ENCODE measurements around the gene TMEM187. TPM values are rescaled to one million over a fixed set of nuclear protein-coding genes. Genes with fewer than 3 reads are reported as not detected.

Gene TMEM187
- polyA plus RNA-seq, 1 experiment: 3.2 TPM

DNA sequence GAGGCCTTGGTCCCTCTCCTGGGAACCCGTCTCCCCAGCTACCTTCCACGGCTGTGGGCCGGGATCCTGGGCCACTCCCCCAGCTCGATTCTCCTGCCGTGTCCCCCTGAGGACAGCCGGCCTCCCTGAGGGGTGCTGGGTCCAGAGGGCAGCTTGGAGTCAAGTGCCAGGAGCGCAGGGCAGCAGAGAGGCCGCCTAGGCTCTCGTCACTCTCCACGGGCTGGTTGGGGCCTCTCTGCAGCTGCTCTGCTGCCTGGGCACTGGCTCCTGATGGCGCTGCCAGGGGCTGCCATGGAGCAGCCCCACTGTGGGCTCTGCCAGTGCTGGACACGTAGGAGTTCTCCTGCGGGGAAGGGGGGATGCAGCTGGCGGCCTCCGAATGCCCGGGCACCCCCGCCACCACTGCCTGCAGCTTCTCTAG is 40.5 kb downstream of the TMEM187 start:
- no peak overlapping the region for H3K27ac ChIP-seq (ENCODE audit: low read depth, low read length)
- ChIA-PET POLR2A (interaction anchor here (1.0 to 1.2 kb wide), 2 partner anchors 28 to 358 kb away, joined by 3 read pairs; no protein-coding TSS in a partner anchor), CTCF (interaction anchor here (1.0 to 1.9 kb wide), 6 partner anchors 9 to 58 kb away, joined by 3 to 10 read pairs (median 6); partner anchors contain the start of gene HCFC1)
- DNase-seq (ENCODE audit: low read depth, low spot score): no peak
- no peaks in the 10 kb centered on the region for H3K9me3 ChIP-seq (ENCODE audit: control insufficient read depth, insufficient read depth, low read length)
- no peak overlapping the region for H3K4me3 ChIP-seq (ENCODE audit: low read depth, low read length)
- H3K27me3 ChIP-seq (ENCODE audit: control insufficient read depth, insufficient read depth, low read length): no peaks in the 10 kb centered on the region
- TF ChIP-seq, protein P1, sequence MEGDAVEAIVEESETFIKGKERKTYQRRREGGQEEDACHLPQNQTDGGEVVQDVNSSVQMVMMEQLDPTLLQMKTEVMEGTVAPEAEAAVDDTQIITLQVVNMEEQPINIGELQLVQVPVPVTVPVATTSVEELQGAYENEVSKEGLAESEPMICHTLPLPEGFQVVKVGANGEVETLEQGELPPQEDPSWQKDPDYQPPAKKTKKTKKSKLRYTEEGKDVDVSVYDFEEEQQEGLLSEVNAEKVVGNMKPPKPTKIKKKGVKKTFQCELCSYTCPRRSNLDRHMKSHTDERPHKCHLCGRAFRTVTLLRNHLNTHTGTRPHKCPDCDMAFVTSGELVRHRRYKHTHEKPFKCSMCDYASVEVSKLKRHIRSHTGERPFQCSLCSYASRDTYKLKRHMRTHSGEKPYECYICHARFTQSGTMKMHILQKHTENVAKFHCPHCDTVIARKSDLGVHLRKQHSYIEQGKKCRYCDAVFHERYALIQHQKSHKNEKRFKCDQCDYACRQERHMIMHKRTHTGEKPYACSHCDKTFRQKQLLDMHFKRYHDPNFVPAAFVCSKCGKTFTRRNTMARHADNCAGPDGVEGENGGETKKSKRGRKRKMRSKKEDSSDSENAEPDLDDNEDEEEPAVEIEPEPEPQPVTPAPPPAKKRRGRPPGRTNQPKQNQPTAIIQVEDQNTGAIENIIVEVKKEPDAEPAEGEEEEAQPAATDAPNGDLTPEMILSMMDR (IDR thresholded peaks at IDR 0.05; ENCODE audit: low read depth, low read length): no peak

DNA sequence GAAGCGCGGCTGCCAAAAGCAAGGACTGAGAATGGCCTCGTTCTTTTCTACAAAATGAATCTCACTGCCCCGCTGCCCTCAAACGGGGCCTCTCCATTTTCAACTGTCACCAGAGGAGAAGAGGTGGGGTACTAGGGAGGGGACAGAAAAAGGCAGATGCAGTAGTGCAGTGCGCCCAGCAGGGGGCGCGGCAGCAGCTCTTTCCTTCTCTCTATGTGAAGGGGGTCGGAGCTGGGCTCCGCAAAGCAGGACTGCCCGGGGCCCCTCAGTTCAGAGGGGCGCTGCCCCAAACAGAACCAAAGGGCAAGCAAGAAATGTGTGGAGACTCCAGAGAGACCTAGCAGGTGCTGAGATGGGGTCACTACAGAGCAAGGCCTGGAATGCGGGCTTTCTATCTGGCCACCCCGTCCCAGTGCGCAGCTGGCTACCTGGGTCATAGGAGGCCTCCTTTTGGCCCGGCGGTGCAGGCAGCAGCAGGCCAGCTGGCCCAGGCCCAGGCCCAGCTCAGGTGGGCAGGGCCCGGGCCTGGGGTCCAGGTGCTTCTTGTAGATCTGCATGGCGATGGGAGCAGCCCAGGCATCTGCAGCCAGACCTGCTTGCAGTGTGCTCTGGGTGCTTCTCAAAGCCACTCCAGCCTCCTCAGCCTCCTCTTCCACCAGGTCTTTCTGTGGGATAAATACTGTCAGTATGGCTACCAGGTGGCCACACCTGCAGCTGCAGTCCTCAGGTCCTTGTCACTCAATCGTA is 41.2 kb downstream of the TMEM187 start:
- no peak overlapping the region for H3K27ac ChIP-seq (ENCODE audit: low read depth, low read length)
- ChIA-PET POLR2A (interaction anchor here (1.0 to 1.2 kb wide), 2 partner anchors 27 to 357 kb away, joined by 3 read pairs; no protein-coding TSS in a partner anchor), CTCF (interaction anchor here (0.6 to 1.9 kb wide), 9 partner anchors 10 to 284 kb away, joined by 3 to 10 read pairs (median 5); partner anchors contain the start of gene HCFC1)
- no peaks in the 10 kb centered on the region for H3K9me3 ChIP-seq (ENCODE audit: control insufficient read depth, insufficient read depth, low read length)
- no peak for DNase-seq (ENCODE audit: low read depth, low spot score)
- no peaks in the 10 kb centered on the region for H3K27me3 ChIP-seq (ENCODE audit: control insufficient read depth, insufficient read depth, low read length)
- TF ChIP-seq, protein P1 (IDR thresholded peaks at IDR 0.05; ENCODE audit: low read depth, low read length): peak; percentile 79
- no peak overlapping the region for H3K4me3 ChIP-seq (ENCODE audit: low read depth, low read length)

DNA sequence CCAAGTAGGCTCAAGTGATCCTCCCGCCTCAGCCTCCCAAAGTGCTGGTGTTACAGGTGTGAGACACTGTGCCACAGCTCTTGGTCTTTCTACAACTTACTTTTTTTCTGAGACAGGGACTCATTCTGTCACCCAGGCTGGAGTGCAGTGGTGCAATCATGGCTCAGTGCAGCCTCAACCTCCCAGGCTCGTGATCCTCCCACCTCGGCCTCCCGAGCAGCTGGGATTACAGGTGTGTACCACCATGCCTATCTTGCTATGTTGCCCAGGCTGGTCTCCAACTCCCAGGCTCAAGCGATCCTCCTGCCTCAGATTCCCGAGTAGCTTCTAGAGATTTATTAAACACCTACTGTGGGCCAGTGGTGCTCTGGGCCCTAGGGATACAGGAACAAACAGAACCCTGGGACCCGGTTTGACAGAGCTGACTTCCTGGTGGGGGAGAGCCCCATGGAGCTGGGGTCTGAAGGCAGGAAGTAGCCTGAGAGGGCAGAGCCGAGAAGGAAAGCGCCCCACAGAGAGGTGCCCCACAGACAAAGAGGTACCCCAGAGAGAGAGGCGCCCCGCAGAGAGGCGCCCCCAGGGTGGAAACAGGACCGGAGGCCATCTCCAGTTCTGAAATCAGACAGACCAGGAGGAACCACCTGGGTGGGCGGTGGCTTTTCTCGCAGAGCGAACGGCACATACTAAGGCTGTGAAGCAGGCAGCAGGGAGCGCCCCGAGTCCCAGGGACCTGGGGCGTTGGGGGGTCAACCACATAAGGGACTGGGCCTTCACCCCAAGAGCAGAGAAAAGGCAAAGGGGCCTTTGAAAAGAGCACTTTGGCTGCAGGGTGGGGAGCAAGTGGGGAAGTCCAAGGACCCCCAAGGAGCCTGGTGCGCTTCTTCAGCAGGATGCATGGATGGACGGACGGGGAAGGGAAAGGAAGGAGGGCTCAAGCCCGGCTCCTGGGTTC is 42.2 kb downstream of the TMEM187 start:
- DNase-seq (ENCODE audit: low read depth, low spot score): no peak
- no peak overlapping the region for H3K27ac ChIP-seq (ENCODE audit: low read depth, low read length)
- ChIA-PET POLR2A (interaction anchor here (1.2 kb wide), 1 partner anchor 26 kb away, joined by 3 read pairs; no protein-coding TSS in a partner anchor), CTCF (interaction anchor here (0.6 to 1.9 kb wide), 4 partner anchors 25 to 283 kb away, joined by 3 to 6 read pairs (median 5); no protein-coding TSS in a partner anchor)
- H3K27me3 ChIP-seq (ENCODE audit: control insufficient read depth, insufficient read depth, low read length): no peaks in the 10 kb centered on the region
- H3K9me3 ChIP-seq (ENCODE audit: control insufficient read depth, insufficient read depth, low read length): no peaks in the 10 kb centered on the region
- TF ChIP-seq, protein P1 (IDR thresholded peaks at IDR 0.05; ENCODE audit: low read depth, low read length): no peak
- H3K4me3 ChIP-seq (ENCODE audit: low read depth, low read length): no peak overlapping the region

DNA sequence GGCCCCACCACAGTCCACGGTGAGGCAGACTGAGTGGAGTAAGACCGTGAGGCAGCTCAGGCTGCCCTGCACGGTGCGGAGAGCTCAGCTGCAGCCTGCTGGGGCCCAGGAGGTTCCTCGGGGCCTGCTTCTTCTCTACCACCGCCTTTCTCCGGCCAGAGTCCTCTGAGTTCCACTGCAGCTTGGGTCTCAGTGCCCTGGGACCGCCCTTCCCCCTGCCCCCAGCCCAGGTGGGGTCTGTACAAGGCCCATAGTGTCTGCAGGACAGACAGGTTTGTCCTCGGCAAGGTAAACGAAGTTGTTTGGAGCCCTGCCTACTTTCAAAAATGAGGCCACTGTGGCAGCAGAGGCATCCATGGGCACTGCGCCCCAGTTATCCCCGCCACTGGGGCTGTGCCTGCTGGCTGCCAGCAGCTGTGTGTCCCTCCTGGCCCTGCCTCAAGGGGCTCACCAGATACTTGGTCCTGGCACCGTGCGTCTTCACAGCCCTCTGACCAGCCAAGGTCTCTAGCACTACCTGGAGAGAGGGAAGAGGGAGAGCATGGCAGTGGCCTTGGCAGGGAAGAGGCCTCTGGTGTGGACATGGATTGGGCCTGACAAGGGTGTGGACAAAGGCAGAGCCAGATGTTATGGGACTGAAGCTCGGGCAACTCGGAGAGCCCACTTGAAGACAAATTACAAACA is 43.2 kb downstream of the TMEM187 start:
- POLR2A ChIA-PET: no interaction called here
- TF ChIP-seq, protein P1 (IDR thresholded peaks at IDR 0.05; ENCODE audit: low read depth, low read length): no peak
- no peaks in the 10 kb centered on the region for H3K27me3 ChIP-seq (ENCODE audit: control insufficient read depth, insufficient read depth, low read length)
- no peak for DNase-seq (ENCODE audit: low read depth, low spot score)
- H3K4me3 ChIP-seq (ENCODE audit: low read depth, low read length): no peak overlapping the region
- no peak overlapping the region for H3K27ac ChIP-seq (ENCODE audit: low read depth, low read length)
- CTCF ChIA-PET: no interaction called here
- no peaks in the 10 kb centered on the region for H3K9me3 ChIP-seq (ENCODE audit: control insufficient read depth, insufficient read depth, low read length)
